Neural progenitor cell (in vitro differentiated cells): ENCODE measurements around the gene SLF2.

Source experiments
- CTCF ChIP-seq: fragments of 200-600 bp; sonication (generic); IDR thresholded peaks from 2 replicates; pipeline ENCODE4 v1.5.1; 2017; ENCODE audit warnings: antibody characterized with exemption, mild to moderate bottlenecking
- EZH2 ChIP-seq: fragments of 200-600 bp; sonication (generic); IDR thresholded peaks from 2 replicates; pipeline ENCODE4 v1.6.1; 2017; ENCODE audit warnings: antibody characterized with exemption, mild to moderate bottlenecking, moderate library complexity
- EZH2phosphoT487 ChIP-seq: fragments of 200-600 bp; sonication (generic); IDR thresholded peaks from 2 replicates; pipeline ENCODE4 v1.6.1; 2017; ENCODE audit warnings: antibody characterized with exemption

GRCh38 chr10:100912605-100913469, at the start of gene SLF2:
- TF ChIP-seq CTCF (no peak), EZH2phosphoT487 (no peak), EZH2 (no peak)
